Measurements from ENCODE around the gene PPP2CA.

- TF ChIP-seq CTCF (IDR thresholded peaks at IDR 0.05) (no peak), ZFX (IDR thresholded peaks at IDR 0.05; ENCODE audit: borderline replicate concordance) (no peak)
These were observed 19.8 kb upstream of the PPP2CA start for GRCh38 chr5:134245692-134246091.

Data from 22Rv1 (cell line).